ENCODE measurements around the gene RAE1. TPM values are rescaled to one million over a fixed set of nuclear protein-coding genes. Genes with fewer than 3 reads are reported as not detected.

RAE1 gene
- total and polyA plus RNA-seq, 2 experiments from 2014 or later: 35.4 to 43.3 TPM

DNA sequence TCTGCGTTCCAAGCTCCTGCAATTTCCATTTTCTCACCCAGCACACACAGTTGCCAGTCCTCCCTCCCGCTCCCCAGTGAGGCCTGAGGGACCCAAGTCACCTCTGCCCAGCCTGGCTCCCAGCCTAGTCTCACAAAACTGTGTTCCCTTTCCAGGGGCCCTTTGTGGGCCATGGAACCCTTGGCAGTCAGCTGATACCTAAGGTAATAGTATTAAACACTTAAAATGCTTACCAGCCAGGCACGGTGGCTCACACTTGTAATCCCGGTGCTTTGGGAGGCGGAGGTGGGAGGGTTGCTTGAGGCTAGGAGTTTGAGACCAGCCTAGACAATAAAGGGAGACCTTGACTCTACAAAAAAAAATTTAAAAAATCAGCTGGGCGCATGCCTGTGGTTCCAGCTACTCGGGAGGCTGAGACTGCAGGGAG is 36.9 kb downstream of the RAE1 start (continued):
- TF ChIP-seq, protein P1, sequence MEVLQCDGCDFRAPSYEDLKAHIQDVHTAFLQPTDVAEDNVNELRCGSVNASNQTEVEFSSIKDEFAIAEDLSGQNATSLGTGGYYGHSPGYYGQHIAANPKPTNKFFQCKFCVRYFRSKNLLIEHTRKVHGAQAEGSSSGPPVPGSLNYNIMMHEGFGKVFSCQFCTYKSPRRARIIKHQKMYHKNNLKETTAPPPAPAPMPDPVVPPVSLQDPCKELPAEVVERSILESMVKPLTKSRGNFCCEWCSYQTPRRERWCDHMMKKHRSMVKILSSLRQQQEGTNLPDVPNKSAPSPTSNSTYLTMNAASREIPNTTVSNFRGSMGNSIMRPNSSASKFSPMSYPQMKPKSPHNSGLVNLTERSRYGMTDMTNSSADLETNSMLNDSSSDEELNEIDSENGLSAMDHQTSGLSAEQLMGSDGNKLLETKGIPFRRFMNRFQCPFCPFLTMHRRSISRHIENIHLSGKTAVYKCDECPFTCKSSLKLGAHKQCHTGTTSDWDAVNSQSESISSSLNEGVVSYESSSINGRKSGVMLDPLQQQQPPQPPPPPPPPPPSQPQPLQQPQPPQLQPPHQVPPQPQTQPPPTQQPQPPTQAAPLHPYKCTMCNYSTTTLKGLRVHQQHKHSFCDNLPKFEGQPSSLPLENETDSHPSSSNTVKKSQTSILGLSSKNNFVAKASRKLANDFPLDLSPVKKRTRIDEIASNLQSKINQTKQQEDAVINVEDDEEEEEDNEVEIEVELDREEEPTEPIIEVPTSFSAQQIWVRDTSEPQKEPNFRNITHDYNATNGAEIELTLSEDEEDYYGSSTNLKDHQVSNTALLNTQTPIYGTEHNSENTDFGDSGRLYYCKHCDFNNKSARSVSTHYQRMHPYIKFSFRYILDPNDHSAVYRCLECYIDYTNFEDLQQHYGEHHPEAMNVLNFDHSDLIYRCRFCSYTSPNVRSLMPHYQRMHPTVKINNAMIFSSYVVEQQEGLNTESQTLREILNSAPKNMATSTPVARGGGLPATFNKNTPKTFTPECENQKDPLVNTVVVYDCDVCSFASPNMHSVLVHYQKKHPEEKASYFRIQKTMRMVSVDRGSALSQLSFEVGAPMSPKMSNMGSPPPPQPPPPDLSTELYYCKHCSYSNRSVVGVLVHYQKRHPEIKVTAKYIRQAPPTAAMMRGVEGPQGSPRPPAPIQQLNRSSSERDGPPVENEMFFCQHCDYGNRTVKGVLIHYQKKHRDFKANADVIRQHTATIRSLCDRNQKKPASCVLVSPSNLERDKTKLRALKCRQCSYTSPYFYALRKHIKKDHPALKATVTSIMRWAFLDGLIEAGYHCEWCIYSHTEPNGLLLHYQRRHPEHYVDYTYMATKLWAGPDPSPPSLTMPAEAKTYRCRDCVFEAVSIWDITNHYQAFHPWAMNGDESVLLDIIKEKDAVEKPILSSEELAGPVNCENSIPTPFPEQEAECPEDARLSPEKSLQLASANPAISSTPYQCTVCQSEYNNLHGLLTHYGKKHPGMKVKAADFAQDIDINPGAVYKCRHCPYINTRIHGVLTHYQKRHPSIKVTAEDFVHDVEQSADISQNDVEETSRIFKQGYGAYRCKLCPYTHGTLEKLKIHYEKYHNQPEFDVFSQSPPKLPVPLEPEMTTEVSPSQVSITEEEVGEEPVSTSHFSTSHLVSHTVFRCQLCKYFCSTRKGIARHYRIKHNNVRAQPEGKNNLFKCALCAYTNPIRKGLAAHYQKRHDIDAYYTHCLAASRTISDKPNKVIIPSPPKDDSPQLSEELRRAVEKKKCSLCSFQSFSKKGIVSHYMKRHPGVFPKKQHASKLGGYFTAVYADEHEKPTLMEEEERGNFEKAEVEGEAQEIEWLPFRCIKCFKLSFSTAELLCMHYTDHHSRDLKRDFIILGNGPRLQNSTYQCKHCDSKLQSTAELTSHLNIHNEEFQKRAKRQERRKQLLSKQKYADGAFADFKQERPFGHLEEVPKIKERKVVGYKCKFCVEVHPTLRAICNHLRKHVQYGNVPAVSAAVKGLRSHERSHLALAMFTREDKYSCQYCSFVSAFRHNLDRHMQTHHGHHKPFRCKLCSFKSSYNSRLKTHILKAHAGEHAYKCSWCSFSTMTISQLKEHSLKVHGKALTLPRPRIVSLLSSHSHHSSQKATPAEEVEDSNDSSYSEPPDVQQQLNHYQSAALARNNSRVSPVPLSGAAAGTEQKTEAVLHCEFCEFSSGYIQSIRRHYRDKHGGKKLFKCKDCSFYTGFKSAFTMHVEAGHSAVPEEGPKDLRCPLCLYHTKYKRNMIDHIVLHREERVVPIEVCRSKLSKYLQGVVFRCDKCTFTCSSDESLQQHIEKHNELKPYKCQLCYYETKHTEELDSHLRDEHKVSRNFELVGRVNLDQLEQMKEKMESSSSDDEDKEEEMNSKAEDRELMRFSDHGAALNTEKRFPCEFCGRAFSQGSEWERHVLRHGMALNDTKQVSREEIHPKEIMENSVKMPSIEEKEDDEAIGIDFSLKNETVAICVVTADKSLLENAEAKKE (CRISPR knock-in tag; IDR thresholded peaks at IDR 0.05): no peak
- TF ChIP-seq NANOG (IDR thresholded peaks at IDR 0.05; ENCODE audit: borderline replicate concordance): no peak
- no peak for TF ChIP-seq CREB1 (CRISPR knock-in tag; IDR thresholded peaks at IDR 0.05; ENCODE audit: low read depth)
- no peak for TF ChIP-seq EZH2 (IDR thresholded peaks at IDR 0.05; ENCODE audit: low read depth, unreplicated experiment)
- TF ChIP-seq, protein P2, sequence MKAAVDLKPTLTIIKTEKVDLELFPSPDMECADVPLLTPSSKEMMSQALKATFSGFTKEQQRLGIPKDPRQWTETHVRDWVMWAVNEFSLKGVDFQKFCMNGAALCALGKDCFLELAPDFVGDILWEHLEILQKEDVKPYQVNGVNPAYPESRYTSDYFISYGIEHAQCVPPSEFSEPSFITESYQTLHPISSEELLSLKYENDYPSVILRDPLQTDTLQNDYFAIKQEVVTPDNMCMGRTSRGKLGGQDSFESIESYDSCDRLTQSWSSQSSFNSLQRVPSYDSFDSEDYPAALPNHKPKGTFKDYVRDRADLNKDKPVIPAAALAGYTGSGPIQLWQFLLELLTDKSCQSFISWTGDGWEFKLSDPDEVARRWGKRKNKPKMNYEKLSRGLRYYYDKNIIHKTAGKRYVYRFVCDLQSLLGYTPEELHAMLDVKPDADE (IDR thresholded peaks at IDR 0.05): no peak

DNA sequence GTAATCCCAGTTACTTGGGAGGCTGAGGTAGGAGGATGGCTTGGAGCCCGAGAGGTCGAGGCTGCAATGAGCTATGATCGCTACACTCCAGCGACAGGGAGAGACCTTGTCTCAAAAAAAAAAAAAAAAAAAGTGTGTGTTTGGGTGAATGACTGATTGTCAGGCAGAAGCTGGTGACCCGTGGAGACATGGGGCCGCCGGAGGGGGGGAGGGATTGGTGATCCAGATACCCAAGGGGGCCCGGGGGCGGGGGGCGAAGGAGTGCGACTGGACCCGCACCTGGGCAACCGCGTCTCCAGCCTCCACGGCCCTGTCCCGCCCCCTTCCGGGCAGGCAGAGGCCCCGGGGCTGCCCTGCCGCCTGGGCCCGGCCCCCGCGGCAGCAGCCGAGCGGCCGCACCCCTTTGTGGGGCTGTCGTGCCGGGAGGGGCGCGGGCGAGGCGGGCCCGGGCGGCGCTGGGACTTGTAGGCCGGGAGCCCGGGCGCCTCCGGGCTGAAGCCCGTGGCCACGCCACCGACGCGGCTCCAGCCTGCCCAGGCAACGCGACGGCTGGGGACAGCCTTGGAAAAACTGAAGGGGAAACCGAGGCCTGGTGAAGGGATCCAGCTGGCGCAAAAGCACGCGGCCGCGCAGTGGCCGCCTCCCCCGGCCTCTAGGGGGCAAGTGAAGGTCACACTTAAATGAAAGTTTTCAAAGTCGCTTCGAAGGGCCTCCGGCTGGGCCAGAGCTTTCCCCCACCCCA is 38.1 kb downstream of the RAE1 start:
- TF ChIP-seq NANOG (IDR thresholded peaks at IDR 0.05; ENCODE audit: borderline replicate concordance): no peak
- TF ChIP-seq STAT1 (IDR thresholded peaks at IDR 0.05; ENCODE audit: unreplicated experiment): no peak
- no peak for TF ChIP-seq EZH2phosphoT487 (IDR thresholded peaks at IDR 0.05; ENCODE audit: unreplicated experiment)
- no peak for TF ChIP-seq ZNF114 (CRISPR knock-in tag; IDR thresholded peaks at IDR 0.05)
- TF ChIP-seq, protein P3, sequence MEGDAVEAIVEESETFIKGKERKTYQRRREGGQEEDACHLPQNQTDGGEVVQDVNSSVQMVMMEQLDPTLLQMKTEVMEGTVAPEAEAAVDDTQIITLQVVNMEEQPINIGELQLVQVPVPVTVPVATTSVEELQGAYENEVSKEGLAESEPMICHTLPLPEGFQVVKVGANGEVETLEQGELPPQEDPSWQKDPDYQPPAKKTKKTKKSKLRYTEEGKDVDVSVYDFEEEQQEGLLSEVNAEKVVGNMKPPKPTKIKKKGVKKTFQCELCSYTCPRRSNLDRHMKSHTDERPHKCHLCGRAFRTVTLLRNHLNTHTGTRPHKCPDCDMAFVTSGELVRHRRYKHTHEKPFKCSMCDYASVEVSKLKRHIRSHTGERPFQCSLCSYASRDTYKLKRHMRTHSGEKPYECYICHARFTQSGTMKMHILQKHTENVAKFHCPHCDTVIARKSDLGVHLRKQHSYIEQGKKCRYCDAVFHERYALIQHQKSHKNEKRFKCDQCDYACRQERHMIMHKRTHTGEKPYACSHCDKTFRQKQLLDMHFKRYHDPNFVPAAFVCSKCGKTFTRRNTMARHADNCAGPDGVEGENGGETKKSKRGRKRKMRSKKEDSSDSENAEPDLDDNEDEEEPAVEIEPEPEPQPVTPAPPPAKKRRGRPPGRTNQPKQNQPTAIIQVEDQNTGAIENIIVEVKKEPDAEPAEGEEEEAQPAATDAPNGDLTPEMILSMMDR (conservative IDR thresholded peaks at IDR 0.05; ENCODE audit: low read depth in 2 of 2): peak; percentile 19 to 28; a peak in 3 of 4 replicates
- TF ChIP-seq, protein P2 (IDR thresholded peaks at IDR 0.05): no peak
- TF ChIP-seq CREB1 (CRISPR knock-in tag; IDR thresholded peaks at IDR 0.05; ENCODE audit: low read depth): peak; percentile 44
- Mint-ChIP-seq H3K27ac (peak overlapping the region; percentile 74; the same call in 1 of the 2 replicates), H3K9me3 (no peaks in the 10 kb centered on the region), H3K36me3 (ENCODE audit: low read depth) (peaks cover 14% of the 10 kb centered on the region), H3K4me1 (peaks cover 24% of the 10 kb centered on the region), H3K4me3 (peak overlapping the region; percentile 70), H3K27me3 (ENCODE audit: insufficient read depth, low read depth, poor library complexity) (peaks cover 11% of the 10 kb centered on the region)
- Histone ChIP-seq H3K4me3 (peak overlapping the region; percentile 71), H4K20me1 (replicated peaks; ENCODE audit: insufficient read depth) (0 out of 2 replicates have a peak, but pooled peaks cover 14% of the 10 kb centered on the region), H2AFZ (peak overlapping the region; percentile 86; the same call in 1 of the 2 replicates), H3K36me3 (ENCODE audit: insufficient read depth) (peaks cover 5% of the 10 kb centered on the region; the same call in 1 of the 2 replicates), H3K27ac (ENCODE audit: low read depth) (no peak overlapping the region; the same call in 1 of the 2 replicates), H3K79me2 (replicated peaks; ENCODE audit: insufficient read depth) (peaks cover 22% of the 10 kb centered on the region), H3K4me2 (peak overlapping the region; percentile 89), H3K9me2 (ENCODE audit: insufficient read depth) (no peaks in the 10 kb centered on the region), H3K4me1 (ENCODE audit: insufficient read depth) (peaks cover 2% of the 10 kb centered on the region; the same call in 1 of the 2 replicates), H3K27me3 (ENCODE audit: insufficient read depth) (no peaks in the 10 kb centered on the region; the same call in 1 of the 2 replicates), H3F3A (replicated peaks; ENCODE audit: low read depth) (no peaks in the 10 kb centered on the region)
- DNase-seq (ENCODE audit: low spot score) (peak; percentile 80), ATAC-seq (peak; percentile 73)
